GM21367 (cell line): ENCODE measurements around the gene CCDC187.

Experiments
- ATAC-seq: cut with Tn5 transposase; IDR thresholded peaks from one replicate; pipeline ENCODE4 v1.9.1; 2021; ENCODE audit not compliant: unreplicated experiment

Gene CCDC187

GRCh38 chr9:136313111-136314055, 9.5 kb upstream of the CCDC187 start:
- ATAC-seq, result no peak

GRCh38 chr9:136312436-136312835, 8.5 kb upstream of the CCDC187 start:
- ATAC-seq, result no peak

GRCh38 chr9:136312009-136312375, 8.1 kb upstream of the CCDC187 start:
- ATAC-seq, result no peak

GRCh38 chr9:136311051-136312008, 7.4 kb upstream of the CCDC187 start:
- ATAC-seq, result no peak

GRCh38 chr9:136310273-136311030, 6.6 kb upstream of the CCDC187 start:
- no peak for ATAC-seq

GRCh38 chr9:136309806-136310220, 5.9 kb upstream of the CCDC187 start:
- no peak for ATAC-seq

GRCh38 chr9:136309101-136309801, 5.4 kb upstream of the CCDC187 start:
- ATAC-seq, result no peak

- no peak for ATAC-seq
Observed at GRCh38 chr9:136308702-136309053, 4.8 kb upstream of the CCDC187 start.

GRCh38 chr9:136308006-136308701, 4.3 kb upstream of the CCDC187 start:
- ATAC-seq, result no peak

- ATAC-seq, result no peak
Observed at GRCh38 chr9:136307215-136307750, 3.4 kb upstream of the CCDC187 start.

GRCh38 chr9:136306211-136307208, 2.6 kb upstream of the CCDC187 start:
- no peak for ATAC-seq

GRCh38 chr9:136305804-136306203, 1.9 kb upstream of the CCDC187 start:
- ATAC-seq, result no peak

GRCh38 chr9:136304981-136305380, 1.1 kb upstream of the CCDC187 start:
- no peak for ATAC-seq

- ATAC-seq, result no peak
Observed at GRCh38 chr9:136304456-136304855, 562 bp upstream of the CCDC187 start.

GRCh38 chr9:136303066-136303824, 649 bp downstream of the CCDC187 start:
- ATAC-seq, result no peak

- no peak for ATAC-seq
Observed at GRCh38 chr9:136302527-136302926, 1.4 kb downstream of the CCDC187 start.

- ATAC-seq, result no peak
Observed at GRCh38 chr9:136300866-136301265, 3.0 kb downstream of the CCDC187 start.
